HL-60 (cell line): ENCODE results near the gene UBE2V1.

Experiments
- DNase-seq, 2 experiments: peaks; one replicate each; pipeline ENCODE4 v3.0.0-alpha.2; 2010 to 2020; ENCODE audit warnings: low read depth in 1 of 2, low spot score in 1 of 2
- H3K27ac ChIP-seq: fragments of 250-450 bp; sonication (Bioruptor Pico); replicated peaks from 2 replicates; pipeline ENCODE4 v1.5.1; 2020; ENCODE audit warnings: mild to moderate bottlenecking, moderate library complexity
- H3K27me3 ChIP-seq: fragments of 250-450 bp; sonication (Bioruptor Pico); 2 replicates; pipeline ENCODE4 v1.5.1; 2021; ENCODE audit warnings: mild to moderate bottlenecking, moderate library complexity; ENCODE audit not compliant: insufficient read depth, poor library complexity, severe bottlenecking
- H3K4me3 ChIP-seq: replicated peaks from 2 replicates; pipeline ENCODE4 v1.5.1; 2011; ENCODE audit warnings: mild to moderate bottlenecking, control low read depth, low read length; ENCODE audit not compliant: insufficient read depth
- CTCF ChIP-seq: IDR thresholded peaks from one replicate; pipeline ENCODE4 v1.5.1; 2011; ENCODE audit warnings: low read length, control low read depth, inconsistent platforms; ENCODE audit not compliant: insufficient read depth
- GABPA ChIP-seq: IDR thresholded peaks from 2 replicates; pipeline ENCODE4 v1.6.1; 2012; ENCODE audit warnings: low read depth
- POLR2AphosphoS5 ChIP-seq: IDR thresholded peaks from 2 replicates; pipeline ENCODE4 v1.6.1; 2012; ENCODE audit warnings: low read depth
- REST ChIP-seq: IDR thresholded peaks from 2 replicates; pipeline ENCODE4 v1.6.1; 2012; ENCODE audit warnings: low read depth; ENCODE audit not compliant: insufficient replicate concordance
- SPI1 ChIP-seq: IDR thresholded peaks from 2 replicates; pipeline ENCODE4 v1.6.1; 2012; ENCODE audit warnings: low read depth, mild to moderate bottlenecking, borderline replicate concordance

UBE2V1 gene

DNA sequence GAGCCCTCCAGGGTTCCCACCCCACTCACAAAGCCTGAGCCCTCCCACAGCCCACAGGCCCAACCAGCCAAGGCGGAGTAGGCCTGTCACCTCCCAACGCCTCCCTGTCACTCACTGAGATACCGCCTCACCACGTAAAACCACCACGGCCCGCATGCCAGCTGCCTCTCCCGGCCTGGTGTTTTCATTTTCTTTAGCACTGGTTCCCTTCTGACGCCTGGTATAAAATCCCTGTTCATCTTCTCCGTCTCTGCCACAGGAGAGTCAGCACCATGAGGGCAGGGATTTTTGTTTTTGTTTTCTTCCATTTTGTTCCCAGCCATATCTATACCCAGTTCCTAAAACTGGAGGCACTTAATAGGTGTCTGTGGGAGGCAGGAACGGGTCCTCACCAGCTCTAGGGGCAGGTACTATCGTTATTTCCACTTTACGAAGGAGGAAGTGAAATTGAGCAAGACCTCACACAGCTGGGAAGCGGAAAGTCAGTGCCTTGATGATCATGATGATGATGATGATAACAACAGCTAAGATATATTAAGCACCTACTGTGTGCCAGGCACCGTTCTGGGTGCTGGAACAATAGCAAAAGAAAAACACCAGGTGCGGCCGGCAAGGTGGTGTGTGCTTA lies 71.6 kb downstream of the UBE2V1 start:
- DNase-seq: peak; percentile 66 to 71
- H3K4me3 ChIP-seq: no peak overlapping the region
- peak overlapping the region; percentile 6; the same call in 1 of the 2 replicates for H3K27ac ChIP-seq
- H3K27me3 ChIP-seq: no peaks in the 10 kb centered on the region
- TF ChIP-seq CTCF (no peak), GABPA (no peak), SPI1 (peak; percentile 88), REST (no peak), POLR2AphosphoS5 (no peak)

- DNase-seq: no peak
- H3K27me3 ChIP-seq: no peaks in the 10 kb centered on the region
- TF ChIP-seq CTCF: no peak
- no peak for TF ChIP-seq SPI1
- H3K4me3 ChIP-seq: no peak overlapping the region
- no peak overlapping the region for H3K27ac ChIP-seq
These were observed 72.3 kb downstream of the UBE2V1 start for GRCh38 chr20:50040432-50041245.

DNA sequence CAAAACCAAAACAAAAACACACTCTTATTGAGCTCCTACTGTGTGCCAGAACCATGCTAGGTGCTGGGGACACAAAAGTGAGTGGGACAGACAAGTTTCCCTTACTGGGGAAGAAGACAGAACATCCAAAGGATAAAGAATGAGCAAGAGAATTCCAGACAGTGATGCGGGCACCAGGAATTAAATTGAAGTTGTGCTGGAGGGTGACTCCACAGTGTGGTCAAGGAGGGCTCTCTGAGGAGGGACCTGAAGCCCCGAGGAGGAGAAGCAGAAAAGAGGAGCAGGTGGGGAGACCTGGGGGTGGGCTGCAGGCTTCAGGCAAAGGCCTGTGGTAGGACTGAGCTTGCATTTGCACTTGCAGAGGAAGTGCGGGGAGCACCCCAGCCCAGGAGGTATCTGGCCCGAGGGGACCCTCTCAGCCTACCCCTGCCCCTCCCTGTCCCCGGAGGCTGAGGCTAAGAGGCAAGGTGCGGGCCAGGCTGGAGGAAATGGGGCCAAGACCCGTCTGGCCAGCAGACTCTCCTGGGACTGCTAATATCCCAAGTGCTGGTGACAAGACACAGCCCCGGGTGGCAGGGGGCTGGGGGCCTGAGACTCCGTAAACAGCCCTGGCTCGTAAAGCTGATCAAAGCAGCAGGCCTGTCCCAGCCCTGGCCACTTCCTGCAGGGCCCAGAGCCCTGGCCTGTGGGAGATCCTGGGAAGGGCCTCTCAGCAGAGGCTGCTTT lies 73.1 kb downstream of the UBE2V1 start:
- TF ChIP-seq CTCF (no peak), GABPA (no peak), POLR2AphosphoS5 (no peak), REST (no peak), SPI1 (no peak)
- Histone ChIP-seq H3K4me3 (no peak overlapping the region), H3K27me3 (no peaks in the 10 kb centered on the region), H3K27ac (no peak overlapping the region)
- DNase-seq: no peak
